H1 (cell line): ENCODE data around the gene ADRB2. TPM values are rescaled to one million over a fixed set of nuclear protein-coding genes. Genes with fewer than 3 reads are reported as not detected.

Experiments
- RFX5 ChIP-seq: IDR thresholded peaks from 2 replicates; pipeline ENCODE4 v1.6.1; 2011; ENCODE audit warnings: low read depth, low read length, improper control_type of control experiment, borderline replicate concordance
- polyA plus RNA-seq, 7 experiments: library from polyadenylated mRNA; depleted of rRNA in 3 of 7; stranded (reverse) in 5 of 7; unstranded in 2 of 7; fragments of >200 nt in 5 of 7; fragments of 200-250 nt in 2 of 7; gene quantifications; 1 replicate in 5 of 7; 2 replicates in 1 of 7; 4 replicates in 1 of 7; pipeline versions ENCODE4 v1.2.1 to v1.2.3, GENCODE V29; 2011 to 2013; ENCODE audit warnings: missing spikeins in 2 of 7, mixed read lengths in 2 of 7
- total RNA-seq: library from RNA; stranded (reverse); fragmentation: NEBNext Ultra II Directional; extraction: Animal tissue kit (Norgen Biotek cat#: 25700); gene quantifications from 2 replicates; pipeline ENCODE4 v1.2.1, GENCODE V29; 2021

Gene ADRB2
- total and polyA plus RNA-seq, 2 of the 8 experiments (the other 6 are each of a cell fraction or from before 2014, with no cell fraction given) = 0.65 to 0.77 TPM

GRCh38 chr5:148809781-148810524 lies 16.5 kb upstream of the ADRB2 start (continued):
- no peak for TF ChIP-seq RFX5
